ENCODE data around the gene SNRPD2. TPM values are rescaled to one million over a fixed set of nuclear protein-coding genes. Genes with fewer than 3 reads are reported as not detected.

The SNRPD2 gene
- total RNA-seq, 1 experiment from 2014 or later, result 793 TPM

GRCh38 chr19:45692187-45693105 is 693 bp upstream of the SNRPD2 start, which contains the start of gene QPCTL:
TSS of gene QPCTL (plus strand) at chr19:45692666. CDS start at chr19:45692704, 38 bp downstream.
- no peak within 1 kb of the TSS for H2AFZ ChIP-seq (ENCODE audit: low read length)
- peak within 1 kb of the TSS; percentile 94 to 96 for H3K4me3 Mint-ChIP-seq
- peaks cover 0 to 16% of the 10 kb centered on the region in 2 experiments; a peak in 3 of 4 replicates for H3K4me1 Mint-ChIP-seq
- H3K9me3 ChIP-seq (ENCODE audit: control insufficient read depth, low read depth, low read length), result no peaks in the 10 kb centered on the region
- no peak within 1 kb of the TSS for H4K5ac ChIP-seq (ENCODE audit: insufficient read length, low read depth, low read length)
- no peak within 1 kb of the TSS for H3K27ac ChIP-seq (ENCODE audit: insufficient read length, low read depth, low read length)
- peak within 1 kb of the TSS; percentile 98 to 100 (median 99) for H3K27ac Mint-ChIP-seq
- H3K4me2 ChIP-seq (ENCODE audit: insufficient read depth, insufficient read length, low read length), result peak within 1 kb of the TSS; percentile 84
- peak within 1 kb of the TSS; percentile 59 for H3K18ac ChIP-seq (ENCODE audit: insufficient read length, low read depth, low read length)
- H3K23me2 ChIP-seq (ENCODE audit: insufficient read length, low read depth, low read length, poor library complexity, severe bottlenecking), result peaks cover 9% of the 10 kb centered on the region
- H3K14ac ChIP-seq (ENCODE audit: insufficient read depth, low read length), result peak within 1 kb of the TSS; percentile 68
- no peak within 1 kb of the TSS for H3T11ph ChIP-seq (ENCODE audit: low read length)
- no peak within 1 kb of the TSS for H2AK5ac ChIP-seq (ENCODE audit: insufficient read length, low read length)
- no peak within 1 kb of the TSS for H4K8ac ChIP-seq (replicated peaks; ENCODE audit: insufficient read length, low read depth, low read length)
- H2BK15ac ChIP-seq (ENCODE audit: low read depth, low read length), result no peak within 1 kb of the TSS
- H3K79me2 ChIP-seq (ENCODE audit: insufficient read depth, low read length), result peaks cover 1% of the 10 kb centered on the region; the same call in 1 of the 2 replicates
- H2BK20ac ChIP-seq (ENCODE audit: low read depth, low read length, poor library complexity, severe bottlenecking), result no peak within 1 kb of the TSS
- H4K20me1 ChIP-seq (ENCODE audit: control insufficient read depth, insufficient read depth, insufficient read length), result no peaks in the 10 kb centered on the region
- no peaks in the 10 kb centered on the region for H3K27me3 Mint-ChIP-seq (ENCODE audit: low read depth)
- no peak within 1 kb of the TSS; the same call in 1 of the 2 replicates for H3K4ac ChIP-seq (ENCODE audit: low read depth, low read length)
- peaks cover 47 to 49% (median 49%) of the 10 kb centered on the region in 3 experiments for H3K36me3 Mint-ChIP-seq (ENCODE audit: insufficient read depth in 1 of 3, low read depth in 3 of 3)
- H3K9me3 Mint-ChIP-seq, result peaks cover 0 to 5% of the 10 kb centered on the region in 2 experiments; a peak in 2 of 5 replicates
- peak within 1 kb of the TSS; percentile 85 for H3K9ac ChIP-seq (ENCODE audit: extremely low read depth, insufficient read length, low read length)
- no peak within 1 kb of the TSS for H2BK5ac ChIP-seq (ENCODE audit: insufficient read length, low read length)
- no peak within 1 kb of the TSS for H3K23ac ChIP-seq (ENCODE audit: insufficient read length, low read depth, low read length)
- no peak for TF ChIP-seq CTCF (conservative IDR thresholded peaks at IDR 0.05)
- peak; percentile 99 for DNase-seq
- H3K27me3 ChIP-seq (ENCODE audit: insufficient read depth, low read length), result no peaks in the 10 kb centered on the region
- no peaks in the 10 kb centered on the region for H3K79me1 ChIP-seq (ENCODE audit: insufficient read depth, low read depth, low read length, poor library complexity, severe bottlenecking)
- WGBS (ENCODE audit: extremely low coverage, insufficient read length, low lambda C conversion rate), result no CpG with 5 or more reads among the region's 70 CpGs
- no peak within 1 kb of the TSS for H2BK12ac ChIP-seq (ENCODE audit: insufficient read length, low read depth, low read length)
- no peak within 1 kb of the TSS for H2BK120ac ChIP-seq (ENCODE audit: low read depth, low read length, poor library complexity, severe bottlenecking)
- H3K56ac ChIP-seq (ENCODE audit: insufficient read length, low read depth, low read length), result no peak within 1 kb of the TSS
- H3K4me1 ChIP-seq (ENCODE audit: insufficient read depth, low read length), result peaks cover 3% of the 10 kb centered on the region
- H4K91ac ChIP-seq (ENCODE audit: insufficient read length, low read depth, low read length), result no peak within 1 kb of the TSS

Data from H9 (cell line).